Measurements from ENCODE around the gene YTHDF1.
A peak's percentile ranks its signal among the peaks of the same experiment; 100 is the strongest.

The YTHDF1 gene

DNA sequence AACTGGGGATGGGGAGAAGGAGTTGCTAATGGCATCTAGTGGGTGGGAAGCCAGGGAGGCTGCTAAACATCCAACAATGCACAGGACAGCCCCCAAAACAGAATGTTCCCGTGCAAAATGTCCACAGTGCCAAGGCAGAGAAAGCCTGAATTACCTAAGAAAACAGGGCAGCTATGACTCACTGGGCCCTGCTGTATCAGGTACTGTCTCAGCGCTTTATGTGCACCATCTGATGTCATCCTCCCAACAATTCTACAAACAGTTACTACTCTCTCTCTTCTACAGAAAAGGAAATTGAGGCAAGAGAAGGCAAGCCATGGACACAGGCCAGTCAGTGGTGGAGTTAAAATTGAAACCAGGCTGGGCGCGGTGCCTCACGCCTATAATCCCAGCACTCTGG is 3.1 kb downstream of the YTHDF1 start:
- Histone ChIP-seq H3K27ac (ENCODE audit: extremely low read depth, low read depth, low read length) (no peak overlapping the region), H3K36me3 (ENCODE audit: control insufficient read depth in 2 of 2, insufficient read depth in 1 of 2, low read length in 2 of 2) (peaks cover 13 to 72% of the 10 kb centered on the region in 2 experiments), H3K4me3 (ENCODE audit: low read depth, low read length) (no peak overlapping the region), H3K9me3 (ENCODE audit: control insufficient read depth, insufficient read depth, low read depth, low read length) (no peaks in the 10 kb centered on the region), H3K4me1 (ENCODE audit: control insufficient read depth, insufficient read depth, low read length) (no peaks in the 10 kb centered on the region; the same call in 1 of the 2 replicates)
- ChIA-PET CTCF (interaction anchor here (1.1 to 2.1 kb wide), 3 partner anchors 11 to 32 kb away, joined by 4 to 13 read pairs (median 8); no protein-coding TSS in a partner anchor), POLR2A (interaction anchor here (0.8 kb wide), 1 partner anchor 58 kb away, joined by 3 read pairs; no protein-coding TSS in a partner anchor)
- TF ChIP-seq, protein P1, sequence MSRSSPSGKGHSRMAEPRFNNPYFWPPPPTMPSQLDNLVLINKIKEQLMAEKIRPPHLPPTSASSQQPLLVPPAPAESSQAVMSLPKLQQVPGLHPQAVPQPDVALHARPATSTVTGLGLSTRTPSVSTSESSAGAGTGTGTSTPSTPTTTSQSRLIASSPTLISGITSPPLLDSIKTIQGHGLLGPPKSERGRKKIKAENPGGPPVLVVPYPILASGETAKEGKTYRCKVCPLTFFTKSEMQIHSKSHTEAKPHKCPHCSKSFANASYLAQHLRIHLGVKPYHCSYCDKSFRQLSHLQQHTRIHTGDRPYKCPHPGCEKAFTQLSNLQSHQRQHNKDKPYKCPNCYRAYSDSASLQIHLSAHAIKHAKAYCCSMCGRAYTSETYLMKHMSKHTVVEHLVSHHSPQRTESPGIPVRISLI (tag by site-specific recombination; IDR thresholded peaks at IDR 0.05) = no peak
- no peak for TF ChIP-seq REPIN1 (tag by site-specific recombination; IDR thresholded peaks at IDR 0.05; ENCODE audit: low read depth)
- no peak for TF ChIP-seq ZNF16 (tag by site-specific recombination; IDR thresholded peaks at IDR 0.05; ENCODE audit: low read depth)
- no peak for TF ChIP-seq ZNF660 (tag by site-specific recombination; IDR thresholded peaks at IDR 0.05)
- no peak for TF ChIP-seq ZNF426 (tag by site-specific recombination; IDR thresholded peaks at IDR 0.05)
- no peak for TF ChIP-seq ZNF335 (tag by site-specific recombination; conservative IDR thresholded peaks at IDR 0.05)
- TF ChIP-seq, protein P2, sequence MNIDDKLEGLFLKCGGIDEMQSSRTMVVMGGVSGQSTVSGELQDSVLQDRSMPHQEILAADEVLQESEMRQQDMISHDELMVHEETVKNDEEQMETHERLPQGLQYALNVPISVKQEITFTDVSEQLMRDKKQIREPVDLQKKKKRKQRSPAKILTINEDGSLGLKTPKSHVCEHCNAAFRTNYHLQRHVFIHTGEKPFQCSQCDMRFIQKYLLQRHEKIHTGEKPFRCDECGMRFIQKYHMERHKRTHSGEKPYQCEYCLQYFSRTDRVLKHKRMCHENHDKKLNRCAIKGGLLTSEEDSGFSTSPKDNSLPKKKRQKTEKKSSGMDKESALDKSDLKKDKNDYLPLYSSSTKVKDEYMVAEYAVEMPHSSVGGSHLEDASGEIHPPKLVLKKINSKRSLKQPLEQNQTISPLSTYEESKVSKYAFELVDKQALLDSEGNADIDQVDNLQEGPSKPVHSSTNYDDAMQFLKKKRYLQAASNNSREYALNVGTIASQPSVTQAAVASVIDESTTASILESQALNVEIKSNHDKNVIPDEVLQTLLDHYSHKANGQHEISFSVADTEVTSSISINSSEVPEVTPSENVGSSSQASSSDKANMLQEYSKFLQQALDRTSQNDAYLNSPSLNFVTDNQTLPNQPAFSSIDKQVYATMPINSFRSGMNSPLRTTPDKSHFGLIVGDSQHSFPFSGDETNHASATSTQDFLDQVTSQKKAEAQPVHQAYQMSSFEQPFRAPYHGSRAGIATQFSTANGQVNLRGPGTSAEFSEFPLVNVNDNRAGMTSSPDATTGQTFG (tag by site-specific recombination; IDR thresholded peaks at IDR 0.05; ENCODE audit: borderline replicate concordance) = no peak
- no peak for TF ChIP-seq ZBTB8A (tag by site-specific recombination; IDR thresholded peaks at IDR 0.05)
- TF ChIP-seq ZNF830 (tag by site-specific recombination; IDR thresholded peaks at IDR 0.05; ENCODE audit: low read depth) = no peak
- TF ChIP-seq PRDM1 (tag by site-specific recombination; IDR thresholded peaks at IDR 0.05) = peak; percentile 89
- TF ChIP-seq, protein P3, sequence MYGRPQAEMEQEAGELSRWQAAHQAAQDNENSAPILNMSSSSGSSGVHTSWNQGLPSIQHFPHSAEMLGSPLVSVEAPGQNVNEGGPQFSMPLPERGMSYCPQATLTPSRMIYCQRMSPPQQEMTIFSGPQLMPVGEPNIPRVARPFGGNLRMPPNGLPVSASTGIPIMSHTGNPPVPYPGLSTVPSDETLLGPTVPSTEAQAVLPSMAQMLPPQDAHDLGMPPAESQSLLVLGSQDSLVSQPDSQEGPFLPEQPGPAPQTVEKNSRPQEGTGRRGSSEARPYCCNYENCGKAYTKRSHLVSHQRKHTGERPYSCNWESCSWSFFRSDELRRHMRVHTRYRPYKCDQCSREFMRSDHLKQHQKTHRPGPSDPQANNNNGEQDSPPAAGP (tag by site-specific recombination; IDR thresholded peaks at IDR 0.05) = 0 out of 2 replicates have a peak, but pooled peaks have one; percentile 20
- no peak for TF ChIP-seq KLF8 (tag by site-specific recombination; IDR thresholded peaks at IDR 0.05)
- no peak for TF ChIP-seq ZNF146 (tag by site-specific recombination; IDR thresholded peaks at IDR 0.05)
- TF ChIP-seq, protein P4, sequence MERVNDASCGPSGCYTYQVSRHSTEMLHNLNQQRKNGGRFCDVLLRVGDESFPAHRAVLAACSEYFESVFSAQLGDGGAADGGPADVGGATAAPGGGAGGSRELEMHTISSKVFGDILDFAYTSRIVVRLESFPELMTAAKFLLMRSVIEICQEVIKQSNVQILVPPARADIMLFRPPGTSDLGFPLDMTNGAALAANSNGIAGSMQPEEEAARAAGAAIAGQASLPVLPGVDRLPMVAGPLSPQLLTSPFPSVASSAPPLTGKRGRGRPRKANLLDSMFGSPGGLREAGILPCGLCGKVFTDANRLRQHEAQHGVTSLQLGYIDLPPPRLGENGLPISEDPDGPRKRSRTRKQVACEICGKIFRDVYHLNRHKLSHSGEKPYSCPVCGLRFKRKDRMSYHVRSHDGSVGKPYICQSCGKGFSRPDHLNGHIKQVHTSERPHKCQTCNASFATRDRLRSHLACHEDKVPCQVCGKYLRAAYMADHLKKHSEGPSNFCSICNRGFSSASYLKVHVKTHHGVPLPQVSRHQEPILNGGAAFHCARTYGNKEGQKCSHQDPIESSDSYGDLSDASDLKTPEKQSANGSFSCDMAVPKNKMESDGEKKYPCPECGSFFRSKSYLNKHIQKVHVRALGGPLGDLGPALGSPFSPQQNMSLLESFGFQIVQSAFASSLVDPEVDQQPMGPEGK (tag by site-specific recombination; IDR thresholded peaks at IDR 0.05) = no peak
- no peak for TF ChIP-seq YY2 (tag by site-specific recombination; IDR thresholded peaks at IDR 0.05)
- TF ChIP-seq ZNF785 (tag by site-specific recombination; IDR thresholded peaks at IDR 0.05) = no peak
- TF ChIP-seq ZNF626 (tag by site-specific recombination; IDR thresholded peaks at IDR 0.05) = no peak
- TF ChIP-seq ZNF664 (tag by site-specific recombination; IDR thresholded peaks at IDR 0.05) = no peak
- TF ChIP-seq BCL11B (tag by site-specific recombination; IDR thresholded peaks at IDR 0.05; ENCODE audit: low read depth) = no peak
- TF ChIP-seq, protein P5, sequence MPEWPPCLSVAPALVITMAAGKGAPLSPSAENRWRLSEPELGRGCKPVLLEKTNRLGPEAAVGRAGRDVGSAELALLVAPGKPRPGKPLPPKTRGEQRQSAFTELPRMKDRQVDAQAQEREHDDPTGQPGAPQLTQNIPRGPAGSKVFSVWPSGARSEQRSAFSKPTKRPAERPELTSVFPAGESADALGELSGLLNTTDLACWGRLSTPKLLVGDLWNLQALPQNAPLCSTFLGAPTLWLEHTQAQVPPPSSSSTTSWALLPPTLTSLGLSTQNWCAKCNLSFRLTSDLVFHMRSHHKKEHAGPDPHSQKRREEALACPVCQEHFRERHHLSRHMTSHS (tag by site-specific recombination; IDR thresholded peaks at IDR 0.05) = no peak
- no peak for TF ChIP-seq ZNF777 (tag by site-specific recombination; IDR thresholded peaks at IDR 0.05; ENCODE audit: borderline replicate concordance)
- no peak for TF ChIP-seq TRIM28 (IDR thresholded peaks at IDR 0.05; ENCODE audit: borderline replicate concordance, low read length)
- no peak for TF ChIP-seq IKZF3 (tag by site-specific recombination; IDR thresholded peaks at IDR 0.05)
- TF ChIP-seq ZNF747 (tag by site-specific recombination; IDR thresholded peaks at IDR 0.05) = no peak
- peak; percentile 68; the same call in 1 of the 2 replicates for TF ChIP-seq ZNF10 (tag by site-specific recombination; IDR thresholded peaks at IDR 0.05)
- TF ChIP-seq, protein P6, sequence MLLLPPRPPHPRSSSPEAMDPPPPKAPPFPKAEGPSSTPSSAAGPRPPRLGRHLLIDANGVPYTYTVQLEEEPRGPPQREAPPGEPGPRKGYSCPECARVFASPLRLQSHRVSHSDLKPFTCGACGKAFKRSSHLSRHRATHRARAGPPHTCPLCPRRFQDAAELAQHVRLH (tag by site-specific recombination; IDR thresholded peaks at IDR 0.05) = no peak
- TF ChIP-seq, protein P7, sequence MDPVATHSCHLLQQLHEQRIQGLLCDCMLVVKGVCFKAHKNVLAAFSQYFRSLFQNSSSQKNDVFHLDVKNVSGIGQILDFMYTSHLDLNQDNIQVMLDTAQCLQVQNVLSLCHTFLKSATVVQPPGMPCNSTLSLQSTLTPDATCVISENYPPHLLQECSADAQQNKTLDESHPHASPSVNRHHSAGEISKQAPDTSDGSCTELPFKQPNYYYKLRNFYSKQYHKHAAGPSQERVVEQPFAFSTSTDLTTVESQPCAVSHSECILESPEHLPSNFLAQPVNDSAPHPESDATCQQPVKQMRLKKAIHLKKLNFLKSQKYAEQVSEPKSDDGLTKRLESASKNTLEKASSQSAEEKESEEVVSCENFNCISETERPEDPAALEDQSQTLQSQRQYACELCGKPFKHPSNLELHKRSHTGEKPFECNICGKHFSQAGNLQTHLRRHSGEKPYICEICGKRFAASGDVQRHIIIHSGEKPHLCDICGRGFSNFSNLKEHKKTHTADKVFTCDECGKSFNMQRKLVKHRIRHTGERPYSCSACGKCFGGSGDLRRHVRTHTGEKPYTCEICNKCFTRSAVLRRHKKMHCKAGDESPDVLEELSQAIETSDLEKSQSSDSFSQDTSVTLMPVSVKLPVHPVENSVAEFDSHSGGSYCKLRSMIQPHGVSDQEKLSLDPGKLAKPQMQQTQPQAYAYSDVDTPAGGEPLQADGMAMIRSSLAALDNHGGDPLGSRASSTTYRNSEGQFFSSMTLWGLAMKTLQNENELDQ (tag by site-specific recombination; IDR thresholded peaks at IDR 0.05; ENCODE audit: low read depth) = no peak
- TF ChIP-seq ZNF292 (tag by site-specific recombination; IDR thresholded peaks at IDR 0.05; ENCODE audit: borderline replicate concordance, low read depth) = no peak
